ENCODE data around the gene HBE1. TPM values are rescaled to one million over a fixed set of nuclear protein-coding genes. Genes with fewer than 3 reads are reported as not detected.
A peak's percentile ranks its signal among the peaks of the same experiment; 100 is the strongest.

Gene HBE1
- total and polyA plus RNA-seq, 9 of the 15 experiments (the other 6 are each of a cell fraction or from before 2014, with no cell fraction given), result 612 to 10,250 (median 2,181) TPM

DNA sequence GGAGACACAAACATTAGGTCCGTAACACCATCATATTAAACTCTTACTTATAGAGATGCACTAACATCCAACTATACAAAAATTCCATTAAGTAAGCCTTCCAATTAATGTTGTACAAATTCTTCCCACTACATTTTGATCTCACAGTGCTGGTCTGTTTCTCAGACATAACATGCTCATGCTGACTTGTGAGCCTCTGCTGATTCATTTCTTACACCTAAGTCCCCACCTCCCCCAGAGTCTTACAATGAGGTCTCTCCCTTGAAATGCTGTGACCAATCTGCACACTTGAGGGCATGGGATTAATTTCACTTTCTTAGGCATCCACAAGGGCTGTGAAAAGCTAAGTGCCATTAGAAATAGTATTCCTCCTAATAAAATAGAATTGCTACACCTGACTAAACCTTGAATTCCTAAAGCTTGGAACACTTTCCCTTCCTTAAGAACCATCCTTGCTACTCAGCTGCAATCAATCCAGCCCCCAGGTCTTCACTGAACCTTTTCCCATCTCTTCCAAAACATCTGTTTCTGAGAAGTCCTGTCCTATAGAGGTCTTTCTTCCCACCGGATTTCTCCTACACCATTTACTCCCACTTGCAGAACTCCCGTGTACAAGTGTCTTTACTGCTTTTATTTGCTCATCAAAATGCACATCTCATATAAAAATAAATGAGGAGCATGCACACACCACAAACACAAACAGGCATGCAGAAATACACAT, 22.1 kb downstream of the HBE1 start:
- POLR2A ChIA-PET, result interaction anchor here (0.7 to 3.3 kb wide), 16 partner anchors 8 to 348 kb away, joined by 3 to 21 read pairs (median 4); partner anchors contain the start of gene HBE1
- BruUV-seq (replicated peaks), result no TSS peak
- CTCF ChIA-PET (ENCODE audit: low intra/inter-chr PET ratio), result no interaction called here
- WGBS (ENCODE audit: insufficient coverage, low coverage, missing lambda C conversion rate), result 0% methylated on average over 3 of the region's 3 CpGs
- FAIRE-seq, result no peak
- intact Hi-C loops (cut with micrococcal nuclease), result no loop called here
- Histone ChIP-seq H3K36me3 (ENCODE audit: control insufficient read depth, insufficient read depth, low read length) (peaks cover 49% of the 10 kb centered on the region), H2AFZ (ENCODE audit: low read depth, low read length) (no peak overlapping the region), H3K79me2 (ENCODE audit: control insufficient read depth, insufficient read depth, low read length) (peaks cover 92% of the 10 kb centered on the region), H3K27me3 (ENCODE audit: control insufficient read depth in 2 of 2, insufficient read depth in 2 of 2, low read length in 2 of 2) (no peaks in the 10 kb centered on the region), H3K4me1 (replicated peaks in 1 of 2; ENCODE audit: control insufficient read depth in 2 of 2, insufficient read depth in 2 of 2, low read length in 2 of 2) (peaks cover 8 to 20% of the 10 kb centered on the region in 2 experiments), H3K4me2 (ENCODE audit: insufficient read depth, low read length) (peak overlapping the region; percentile 88), H4K20me1 (replicated peaks; ENCODE audit: control insufficient read depth, insufficient read depth, low read length) (peaks cover 5% of the 10 kb centered on the region; the same call in 1 of the 2 replicates), H3K9me3 (replicated peaks; ENCODE audit: control insufficient read depth, insufficient read depth, low read depth, low read length) (no peaks in the 10 kb centered on the region), H3K9me1 (ENCODE audit: control insufficient read depth, insufficient read depth, low read length) (no peaks in the 10 kb centered on the region), H3K4me3 (peak overlapping the region; percentile 54), H3K9ac (ENCODE audit: insufficient read depth in 1 of 2, low read depth in 2 of 2, low read length in 2 of 2) (peak overlapping the region; percentile 70 to 75), H3K27ac (ENCODE audit: extremely low read depth, low read depth, low read length) (peak overlapping the region; percentile 72)
- in situ Hi-C loops (cut with MboI), result no loop called here
- DNase-seq (ENCODE audit: extremely low read depth in 1 of 4, low spot score in 3 of 4), result peak in 3 of 4 experiments; percentile 52 to 79 (median 56)
- peak; percentile 39 for ATAC-seq
- TF ChIP-seq HOXB6 (CRISPR knock-in tag; IDR thresholded peaks at IDR 0.05; ENCODE audit: borderline replicate concordance) (no peak), ESRRB (CRISPR knock-in tag; IDR thresholded peaks at IDR 0.05; ENCODE audit: borderline replicate concordance) (no peak), MYC (IDR thresholded peaks at IDR 0.05; ENCODE audit: low read depth, low read length) (no peak), MYC (CRISPR knock-in tag; IDR thresholded peaks at IDR 0.05; ENCODE audit: borderline replicate concordance, low read depth) (no peak), EGR1 (conservative IDR thresholded peaks at IDR 0.05) (no peak), NFE2L1 (tag; IDR thresholded peaks at IDR 0.05; ENCODE audit: borderline replicate concordance, low read depth) (no peak), ZNF274 (IDR thresholded peaks at IDR 0.05; ENCODE audit: borderline replicate concordance, low read depth, low read length) (no peak), ZNF780A (CRISPR knock-in tag; IDR thresholded peaks at IDR 0.05) (no peak), ASH1L (IDR thresholded peaks at IDR 0.05; ENCODE audit: borderline replicate concordance, low read depth, partially characterized antibody) (no peak), BCL6 (CRISPR knock-in tag; IDR thresholded peaks at IDR 0.05) (no peak), MTA3 (IDR thresholded peaks at IDR 0.05; ENCODE audit: borderline replicate concordance) (no peak), ZFP30 (CRISPR knock-in tag; IDR thresholded peaks at IDR 0.05; ENCODE audit: borderline replicate concordance) (no peak), ZNF586 (CRISPR knock-in tag; conservative IDR thresholded peaks at IDR 0.05) (no peak), PTBP1 (IDR thresholded peaks at IDR 0.05; ENCODE audit: low read depth, low read length) (no peak), POLR2H (tag; IDR thresholded peaks at IDR 0.05; ENCODE audit: low read depth) (peak; percentile 54), EP300 (IDR thresholded peaks at IDR 0.05; ENCODE audit: low read length) (no peak)
- TF ChIP-seq, protein P1, sequence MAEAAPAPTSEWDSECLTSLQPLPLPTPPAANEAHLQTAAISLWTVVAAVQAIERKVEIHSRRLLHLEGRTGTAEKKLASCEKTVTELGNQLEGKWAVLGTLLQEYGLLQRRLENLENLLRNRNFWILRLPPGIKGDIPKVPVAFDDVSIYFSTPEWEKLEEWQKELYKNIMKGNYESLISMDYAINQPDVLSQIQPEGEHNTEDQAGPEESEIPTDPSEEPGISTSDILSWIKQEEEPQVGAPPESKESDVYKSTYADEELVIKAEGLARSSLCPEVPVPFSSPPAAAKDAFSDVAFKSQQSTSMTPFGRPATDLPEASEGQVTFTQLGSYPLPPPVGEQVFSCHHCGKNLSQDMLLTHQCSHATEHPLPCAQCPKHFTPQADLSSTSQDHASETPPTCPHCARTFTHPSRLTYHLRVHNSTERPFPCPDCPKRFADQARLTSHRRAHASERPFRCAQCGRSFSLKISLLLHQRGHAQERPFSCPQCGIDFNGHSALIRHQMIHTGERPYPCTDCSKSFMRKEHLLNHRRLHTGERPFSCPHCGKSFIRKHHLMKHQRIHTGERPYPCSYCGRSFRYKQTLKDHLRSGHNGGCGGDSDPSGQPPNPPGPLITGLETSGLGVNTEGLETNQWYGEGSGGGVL (CRISPR knock-in tag; IDR thresholded peaks at IDR 0.05), result no peak
- TF ChIP-seq, protein P2, sequence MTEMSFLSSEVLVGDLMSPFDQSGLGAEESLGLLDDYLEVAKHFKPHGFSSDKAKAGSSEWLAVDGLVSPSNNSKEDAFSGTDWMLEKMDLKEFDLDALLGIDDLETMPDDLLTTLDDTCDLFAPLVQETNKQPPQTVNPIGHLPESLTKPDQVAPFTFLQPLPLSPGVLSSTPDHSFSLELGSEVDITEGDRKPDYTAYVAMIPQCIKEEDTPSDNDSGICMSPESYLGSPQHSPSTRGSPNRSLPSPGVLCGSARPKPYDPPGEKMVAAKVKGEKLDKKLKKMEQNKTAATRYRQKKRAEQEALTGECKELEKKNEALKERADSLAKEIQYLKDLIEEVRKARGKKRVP (CRISPR knock-in tag; IDR thresholded peaks at IDR 0.05), result no peak; the same call in 1 of the 2 replicates
- TF ChIP-seq, protein P3, sequence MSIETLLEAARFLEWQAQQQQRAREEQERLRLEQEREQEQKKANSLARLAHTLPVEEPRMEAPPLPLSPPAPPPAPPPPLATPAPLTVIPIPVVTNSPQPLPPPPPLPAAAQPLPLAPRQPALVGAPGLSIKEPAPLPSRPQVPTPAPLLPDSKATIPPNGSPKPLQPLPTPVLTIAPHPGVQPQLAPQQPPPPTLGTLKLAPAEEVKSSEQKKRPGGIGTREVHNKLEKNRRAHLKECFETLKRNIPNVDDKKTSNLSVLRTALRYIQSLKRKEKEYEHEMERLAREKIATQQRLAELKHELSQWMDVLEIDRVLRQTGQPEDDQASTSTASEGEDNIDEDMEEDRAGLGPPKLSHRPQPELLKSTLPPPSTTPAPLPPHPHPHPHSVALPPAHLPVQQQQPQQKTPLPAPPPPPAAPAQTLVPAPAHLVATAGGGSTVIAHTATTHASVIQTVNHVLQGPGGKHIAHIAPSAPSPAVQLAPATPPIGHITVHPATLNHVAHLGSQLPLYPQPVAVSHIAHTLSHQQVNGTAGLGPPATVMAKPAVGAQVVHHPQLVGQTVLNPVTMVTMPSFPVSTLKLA (conservative IDR thresholded peaks at IDR 0.05), result peak in 1 of 2 experiments; percentile 38; a peak in 1 of 4 replicates

Data from K562 (cell line).